OCI-LY7 (cell line): ENCODE data around the gene NENF.

Experiments used
- CTCF ChIP-seq: fragments of 200-600 bp; sonication (generic); conservative IDR thresholded peaks from 2 replicates; pipeline ENCODE4 v1.5.1; 2014; ENCODE audit warnings: mild to moderate bottlenecking, antibody characterized with exemption, low read length, moderate library complexity, mixed read lengths
- EZH2phosphoT487 ChIP-seq: fragments of 200-600 bp; sonication (generic); IDR thresholded peaks from 2 replicates; pipeline ENCODE4 v1.6.1; 2018; ENCODE audit warnings: low read depth, borderline replicate concordance, mild to moderate bottlenecking, mixed run types, antibody characterized with exemption, low read length, moderate library complexity, mixed read lengths

DNA sequence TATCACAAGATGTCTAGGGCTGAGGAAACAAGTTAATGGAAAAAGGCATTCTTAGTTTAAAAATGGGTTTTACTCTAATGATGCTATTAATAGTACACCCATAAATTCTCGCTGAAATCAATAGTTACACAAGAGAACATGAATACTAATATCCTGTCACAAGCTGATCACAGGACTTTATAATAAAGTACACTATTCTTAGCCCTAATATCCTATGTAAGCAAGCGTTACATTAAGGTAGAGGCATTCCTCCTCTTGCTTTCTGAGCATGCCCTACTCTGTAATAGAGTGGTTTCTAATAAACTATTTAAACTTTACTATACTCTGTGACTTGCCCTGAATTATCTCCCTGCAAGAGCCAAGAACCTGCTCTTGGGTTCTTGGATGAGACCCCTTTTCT, 11.6 kb upstream of the NENF start:
- no peak for TF ChIP-seq CTCF
- no peak for TF ChIP-seq EZH2phosphoT487
